SK-N-MC (cell line): Measurements from ENCODE around the gene UBE2C.

Experiments used
- EZH2 ChIP-seq: fragments of 200-600 bp; sonication (generic); IDR thresholded peaks from one replicate; pipeline ENCODE4 v1.6.1; 2017; ENCODE audit warnings: antibody characterized with exemption
- POLR2AphosphoS5 ChIP-seq: IDR thresholded peaks from 2 replicates; pipeline ENCODE4 v1.6.1; 2012; ENCODE audit warnings: mild to moderate bottlenecking, low read depth, low read length, borderline replicate concordance

DNA sequence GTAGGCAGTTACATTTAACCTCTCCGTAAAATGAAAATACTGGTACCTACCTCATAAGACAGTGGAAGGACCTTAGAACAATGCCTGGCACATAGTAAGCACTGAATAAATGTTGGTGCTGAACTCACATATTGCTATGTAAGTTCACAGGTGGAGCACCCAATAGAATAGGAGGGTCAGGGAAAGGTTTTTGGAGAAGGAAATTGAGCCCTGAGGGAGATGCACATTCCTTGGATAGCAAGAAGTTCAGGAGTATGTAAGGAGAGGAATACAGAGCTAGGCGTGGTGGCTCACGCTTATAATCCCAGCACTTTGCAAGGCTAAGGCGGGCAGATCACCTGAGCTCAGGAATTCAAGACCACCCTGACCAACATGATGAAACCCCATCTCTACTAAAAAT is 7.0 kb downstream of the UBE2C start:
- TF ChIP-seq POLR2AphosphoS5 (no peak), EZH2 (no peak)
